CD14-positive monocyte (primary cell): Measurements from ENCODE around the gene ZAP70. TPM values are rescaled to one million over a fixed set of nuclear protein-coding genes. Genes with fewer than 3 reads are reported as not detected.

Experiments
- DNase-seq, 3 donors: peaks; one replicate each; pipeline ENCODE4 v3.0.0-alpha.2; 2011 to 2022
- H2AFZ ChIP-seq: 2 replicates; pipeline ENCODE4 v1.6.0; 2012; ENCODE audit warnings: mild to moderate bottlenecking, low read depth, low read length, inconsistent platforms; ENCODE audit not compliant: insufficient read depth, poor library complexity, severe bottlenecking
- H3K27ac ChIP-seq, 2 donors: 1 replicate in 1 of 2; 2 replicates in 1 of 2; pipeline ENCODE4 v1.5.1; 2012 to 2013; ENCODE audit warnings: low read length in 2 of 2, control low read depth in 1 of 2, inconsistent platforms in 1 of 2, low read depth in 1 of 2, mild to moderate bottlenecking in 1 of 2
- H3K27me3 ChIP-seq, 2 donors: one replicate each; pipeline versions ENCODE4 v1.6.0 to v1.6.1; 2011 to 2013; ENCODE audit warnings: low read length in 2 of 2; ENCODE audit not compliant: control insufficient read depth in 2 of 2, insufficient read depth in 2 of 2
- H3K36me3 ChIP-seq, 2 donors: replicated peaks in 1 of 2; 1 replicate in 1 of 2; 2 replicates in 1 of 2; pipeline versions ENCODE4 v1.5.1 to v1.6.1; 2012 to 2013; ENCODE audit warnings: low read length in 2 of 2, control low read depth in 1 of 2, inconsistent platforms in 1 of 2, mild to moderate bottlenecking in 1 of 2; ENCODE audit not compliant: insufficient read depth in 2 of 2, control insufficient read depth in 1 of 2
- H3K4me1 ChIP-seq, 2 donors: 1 replicate in 1 of 2; 2 replicates in 1 of 2; pipeline versions ENCODE4 v1.5.1 to v1.6.1; 2012 to 2013; ENCODE audit warnings: low read length in 2 of 2, control low read depth in 1 of 2, inconsistent platforms in 1 of 2, mild to moderate bottlenecking in 1 of 2, moderate library complexity in 1 of 2; ENCODE audit not compliant: insufficient read depth in 2 of 2, control insufficient read depth in 1 of 2
- H3K4me2 ChIP-seq: replicated peaks from 2 replicates; pipeline ENCODE3; 2012; ENCODE audit warnings: low read length, moderate library complexity, mild to moderate bottlenecking; ENCODE audit not compliant: poor library complexity, severe bottlenecking; ENCODE audit errors: extremely low read depth
- H3K4me3 ChIP-seq, 3 experiments: fragments of 200-600 bp in 1 of 3; sonication (generic) in 1 of 3; replicated peaks in 1 of 3; 1 replicate in 2 of 3; 2 replicates in 1 of 3; pipeline ENCODE4 v1.5.1; 2011 to 2013; ENCODE audit warnings: low read length in 3 of 3, mild to moderate bottlenecking in 3 of 3, control low read depth in 2 of 3, low read depth in 2 of 3, inconsistent platforms in 1 of 3, moderate library complexity in 1 of 3
- H3K79me2 ChIP-seq: 2 replicates; pipeline ENCODE4 v1.6.0; 2012; ENCODE audit warnings: mild to moderate bottlenecking, control low read depth, inconsistent platforms, low read length, moderate library complexity; ENCODE audit not compliant: insufficient read depth
- H3K9ac ChIP-seq: 2 replicates; pipeline ENCODE4 v1.6.0; 2017; ENCODE audit warnings: low read length, mild to moderate bottlenecking; ENCODE audit not compliant: insufficient read depth, poor library complexity, severe bottlenecking
- H3K9me3 ChIP-seq, 2 donors: replicated peaks in 1 of 2; 1 replicate in 1 of 2; 2 replicates in 1 of 2; pipeline versions ENCODE4 v1.5.1 to v1.6.1; 2012 to 2013; ENCODE audit warnings: low read length in 2 of 2, control low read depth in 1 of 2; ENCODE audit not compliant: control insufficient read depth in 1 of 2, insufficient read depth in 1 of 2
- H4K20me1 ChIP-seq: 2 replicates; pipeline ENCODE4 v1.6.0; 2012; ENCODE audit warnings: mild to moderate bottlenecking, low read length, control low read depth, moderate library complexity; ENCODE audit not compliant: insufficient read depth
- H3K27ac Mint-ChIP-seq, 7 donors: one replicate each; pipeline ENCODE4 v1.8.0; 2020; ENCODE audit warnings: mild to moderate bottlenecking in 7 of 7, mixed read lengths in 7 of 7, moderate library complexity in 6 of 7, inconsistent platforms in 2 of 7
- H3K27me3 Mint-ChIP-seq, 3 donors: one replicate each; pipeline ENCODE4 v1.8.0; 2021 to 2022; ENCODE audit warnings: low read depth in 3 of 3, mild to moderate bottlenecking in 3 of 3, mixed read lengths in 3 of 3, moderate library complexity in 3 of 3, inconsistent platforms in 1 of 3
- H3K36me3 Mint-ChIP-seq, 2 donors: one replicate each; pipeline ENCODE4 v1.8.0; 2020; ENCODE audit warnings: mixed read lengths in 2 of 2, inconsistent platforms in 1 of 2, mild to moderate bottlenecking in 1 of 2
- H3K4me1 Mint-ChIP-seq: one replicate; pipeline ENCODE4 v1.8.0; 2020; ENCODE audit warnings: mild to moderate bottlenecking, mixed read lengths
- H3K4me3 Mint-ChIP-seq, 2 donors: one replicate each; pipeline ENCODE4 v1.8.0; 2020; ENCODE audit warnings: mild to moderate bottlenecking in 2 of 2, mixed read lengths in 2 of 2, moderate library complexity in 1 of 2
- H3K9me3 Mint-ChIP-seq, 7 donors: one replicate each; pipeline ENCODE4 v1.8.0; 2020 to 2022; ENCODE audit warnings: mixed read lengths in 7 of 7, mild to moderate bottlenecking in 6 of 7, moderate library complexity in 6 of 7, inconsistent platforms in 2 of 7
- CTCF ChIP-seq: fragments of 200-600 bp; IDR thresholded peaks from one replicate; pipeline ENCODE4 v1.8.0; 2022; ENCODE audit warnings: antibody characterized with exemption, mild to moderate bottlenecking
- WGBS: methylation state at CpG from one replicate; pipeline ENCODE4 v1.1.5; 2013; ENCODE audit warnings: missing lambda C conversion rate; ENCODE audit not compliant: insufficient coverage; 5-methylcytosine and 5-hydroxymethylcytosine counted together
- intact Hi-C, 2 donors: fragments of 100-400 bp; cut with micrococcal nuclease; formaldehyde crosslinking; loops; one replicate each; pipeline versions ENCODE4 v1.15.0 to v1.15.1; 2023
- polyA plus RNA-seq, 3 donors: library from polyadenylated mRNA; depleted of rRNA in 1 of 3; unstranded in 2 of 3; stranded (reverse) in 1 of 3; fragments of 300-500 nt in 2 of 3; fragments of >200 nt in 1 of 3; fragmentation: Illumina TruSeq in 2 of 3; gene quantifications; 1 replicate in 2 of 3; 2 replicates in 1 of 3; pipeline ENCODE4 v1.2.3, GENCODE V29; 2012 to 2021

Gene ZAP70
- polyA plus RNA-seq, 3 donors: 0.30 to 0.69 (median 0.38) TPM

DNA sequence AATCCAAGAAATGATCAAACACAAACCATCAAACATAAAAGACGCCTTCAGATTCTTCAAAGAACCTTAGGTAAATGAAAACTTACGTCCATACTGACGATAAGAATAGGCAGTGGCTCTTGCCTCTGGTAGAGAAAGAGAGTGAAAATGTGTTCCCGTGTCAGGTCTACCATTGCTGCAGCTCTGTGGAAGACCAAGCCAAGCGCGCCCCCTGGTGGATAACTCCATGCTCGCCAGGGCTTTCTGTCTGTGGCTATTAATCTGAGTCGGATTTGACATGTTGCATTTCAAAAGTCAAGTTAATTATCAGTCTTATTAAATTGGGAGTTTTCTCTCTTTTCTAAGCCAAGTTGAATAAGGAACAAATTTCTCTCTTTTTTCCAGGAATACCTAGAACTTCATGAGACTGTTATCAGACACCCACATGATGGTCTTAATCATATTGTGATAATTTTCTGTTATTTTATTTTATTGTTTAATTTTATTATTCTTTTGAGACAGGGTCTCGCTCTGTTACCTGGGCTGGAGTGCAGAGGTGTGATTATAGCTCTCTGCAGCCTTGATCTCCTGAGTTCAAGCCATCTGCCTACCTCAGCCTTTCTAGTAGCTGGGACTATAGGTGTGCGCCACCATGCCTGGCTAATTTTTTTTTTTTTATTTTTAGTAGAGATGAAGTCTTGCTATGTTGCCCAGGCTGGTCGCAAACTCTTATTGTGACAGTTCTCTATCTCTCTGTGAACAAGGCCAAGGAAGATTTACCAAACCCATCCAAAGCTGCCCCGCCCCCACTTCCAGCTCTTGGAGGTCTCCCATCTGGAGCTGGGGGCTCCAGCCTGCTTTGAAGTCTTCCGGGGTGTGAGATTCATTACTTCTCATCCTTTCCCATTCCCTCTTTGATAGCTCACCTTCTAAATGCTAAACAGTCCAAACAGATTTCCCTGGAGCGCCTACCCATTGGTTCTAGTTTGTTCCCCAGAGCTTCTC, 15.8 kb upstream of the ZAP70 start:
- Mint-ChIP-seq H3K9me3 (peaks cover 0 to 3% (median 0%) of the 10 kb centered on the region in 7 donors), H3K27me3 (peaks cover 2 to 4% (median 3%) of the 10 kb centered on the region in 3 donors), H3K4me1 (peaks cover 10% of the 10 kb centered on the region), H3K4me3 (peak overlapping the region; percentile 24 to 27), H3K27ac (peak overlapping the region in 1 of 7 donors; percentile 23), H3K36me3 (no peaks in the 10 kb centered on the region)
- Histone ChIP-seq H3K27me3 (no peaks in the 10 kb centered on the region), H3K27ac (no peak overlapping the region), H3K4me2 (peak overlapping the region; percentile 37), H3K4me1 (no peaks in the 10 kb centered on the region), H3K4me3 (no peak overlapping the region), H2AFZ (peak overlapping the region; percentile 21), H4K20me1 (no peaks in the 10 kb centered on the region), H3K9me3 (no peaks in the 10 kb centered on the region), H3K36me3 (no peaks in the 10 kb centered on the region), H3K79me2 (no peaks in the 10 kb centered on the region), H3K9ac (no peak overlapping the region)
- intact Hi-C loops: loop anchor here in 1 of 2 donors (2.0 kb wide), 1 partner anchor 107 kb away; no protein-coding TSS in a partner anchor
- peak; percentile 89 for TF ChIP-seq CTCF
- 44% methylated on average over 6 of the region's 14 CpGs for WGBS
- DNase-seq: peak; percentile 76 to 87 (median 82)

GRCh38 chr2:97698530-97698929, 14.8 kb upstream of the ZAP70 start:
- intact Hi-C loops: no loop called here
- Mint-ChIP-seq H3K27ac (no peak overlapping the region), H3K36me3 (no peaks in the 10 kb centered on the region), H3K9me3 (peaks cover 0 to 3% (median 0%) of the 10 kb centered on the region in 7 donors), H3K4me3 (no peak overlapping the region), H3K4me1 (peaks cover 10% of the 10 kb centered on the region), H3K27me3 (peaks cover 2 to 4% (median 3%) of the 10 kb centered on the region in 3 donors)
- no peak overlapping the region for H3K9ac ChIP-seq
- no peaks in the 10 kb centered on the region for H3K4me1 ChIP-seq
- no peaks in the 10 kb centered on the region for H4K20me1 ChIP-seq
- no CpG with 5 or more reads among the region's 4 CpGs for WGBS
- no peak for TF ChIP-seq CTCF
- no peaks in the 10 kb centered on the region for H3K27me3 ChIP-seq
- H3K4me3 ChIP-seq: no peak overlapping the region
- H3K79me2 ChIP-seq: no peaks in the 10 kb centered on the region
- no peak overlapping the region for H3K4me2 ChIP-seq
- H3K36me3 ChIP-seq: no peaks in the 10 kb centered on the region
- no peaks in the 10 kb centered on the region for H3K9me3 ChIP-seq
- H3K27ac ChIP-seq: no peak overlapping the region
- no peak for DNase-seq
- H2AFZ ChIP-seq: no peak overlapping the region
